ENCODE data around the gene CCNG2.

The CCNG2 gene

DNA sequence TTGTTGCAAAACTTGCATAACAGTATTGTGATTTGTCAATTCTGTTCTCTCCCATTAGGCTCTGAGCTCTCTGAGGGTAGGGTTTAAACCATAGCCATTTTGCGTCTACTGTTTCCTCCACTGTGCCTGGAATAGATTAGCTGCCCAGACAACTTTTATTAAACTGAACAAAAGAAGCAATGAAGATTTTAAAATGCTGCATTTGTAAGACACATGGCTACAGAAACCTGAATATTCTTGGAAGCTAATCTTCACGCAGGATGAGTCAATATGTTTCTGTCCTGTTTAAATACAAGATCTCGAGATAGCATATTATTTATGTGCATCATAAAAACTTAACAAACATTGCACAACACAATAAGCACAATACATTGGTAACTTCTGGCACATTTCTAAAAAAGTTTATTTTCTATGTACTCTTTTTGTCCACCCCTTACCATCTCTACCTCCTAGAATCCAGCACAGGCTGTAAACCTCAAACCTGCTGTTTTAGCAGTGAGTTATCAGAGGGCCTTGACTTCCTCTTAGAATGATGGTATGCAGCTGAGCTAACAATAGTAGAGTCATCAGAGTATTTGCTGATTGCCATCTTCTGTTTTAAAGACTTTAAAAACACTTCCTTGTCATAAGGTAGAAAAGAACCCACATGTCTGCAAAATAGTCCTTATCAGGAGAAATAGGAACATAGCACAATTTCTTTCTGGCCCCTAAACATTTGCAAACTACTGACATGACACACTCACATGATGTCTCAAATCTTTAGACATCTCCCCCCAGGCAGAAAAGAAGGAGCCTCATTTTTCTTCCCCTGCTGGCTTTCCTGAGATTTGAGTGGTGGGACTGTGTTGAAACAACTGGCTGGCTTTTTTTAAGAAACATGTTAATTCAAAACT lies 10.6 kb upstream of the CCNG2 start:
- DNase-seq (ENCODE audit: low read depth, low spot score), result no peak

DNA sequence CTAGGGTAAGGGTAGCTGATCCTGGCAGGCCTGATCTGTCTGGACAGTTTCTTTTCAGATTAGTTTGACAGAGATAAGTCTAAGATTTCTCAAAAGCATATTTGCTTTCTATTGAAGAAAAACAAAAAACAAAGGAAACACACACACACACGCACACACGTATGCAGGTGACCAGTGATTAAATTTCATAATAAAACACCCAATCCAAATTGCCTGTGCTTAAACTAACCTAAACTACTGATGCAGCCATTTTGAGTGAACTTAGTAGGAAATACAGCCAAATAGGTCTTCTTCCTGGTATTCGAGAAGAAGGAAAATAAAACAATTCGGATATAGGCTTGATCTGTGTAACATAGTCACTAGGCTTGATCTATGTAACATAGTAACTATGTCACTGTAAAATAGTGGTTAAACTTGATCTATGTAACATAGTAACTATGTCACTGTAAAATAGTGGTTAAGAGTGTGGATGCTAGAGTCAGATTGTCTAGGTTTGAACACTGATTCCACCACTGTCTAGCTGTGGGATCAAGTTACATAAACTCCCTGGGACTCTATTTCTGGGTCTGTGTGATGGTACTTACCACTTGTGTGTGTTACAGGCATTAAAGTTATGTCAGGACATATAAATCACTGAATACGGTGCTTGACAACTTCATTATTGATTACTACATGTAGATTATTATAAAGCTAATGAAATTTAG lies 9.8 kb upstream of the CCNG2 start:
- DNase-seq (ENCODE audit: low read depth, low spot score), result no peak

GRCh38 chr4:77148078-77148477 lies 8.9 kb upstream of the CCNG2 start:
- DNase-seq (ENCODE audit: low read depth, low spot score), result no peak

GRCh38 chr4:77149789-77150188 lies 7.2 kb upstream of the CCNG2 start:
- DNase-seq (ENCODE audit: low read depth, low spot score), result no peak

- no peak for DNase-seq (ENCODE audit: low read depth, low spot score)
Measured at GRCh38 chr4:77151241-77151640, 5.8 kb upstream of the CCNG2 start.

GRCh38 chr4:77152421-77152820 lies 4.6 kb upstream of the CCNG2 start:
- no peak for DNase-seq (ENCODE audit: low read depth, low spot score)

- no peak for DNase-seq (ENCODE audit: low read depth, low spot score)
Measured at GRCh38 chr4:77153006-77153405, 4.0 kb upstream of the CCNG2 start.

- DNase-seq (ENCODE audit: low read depth, low spot score), result no peak
Measured at GRCh38 chr4:77154065-77154464, 2.9 kb upstream of the CCNG2 start.

DNA sequence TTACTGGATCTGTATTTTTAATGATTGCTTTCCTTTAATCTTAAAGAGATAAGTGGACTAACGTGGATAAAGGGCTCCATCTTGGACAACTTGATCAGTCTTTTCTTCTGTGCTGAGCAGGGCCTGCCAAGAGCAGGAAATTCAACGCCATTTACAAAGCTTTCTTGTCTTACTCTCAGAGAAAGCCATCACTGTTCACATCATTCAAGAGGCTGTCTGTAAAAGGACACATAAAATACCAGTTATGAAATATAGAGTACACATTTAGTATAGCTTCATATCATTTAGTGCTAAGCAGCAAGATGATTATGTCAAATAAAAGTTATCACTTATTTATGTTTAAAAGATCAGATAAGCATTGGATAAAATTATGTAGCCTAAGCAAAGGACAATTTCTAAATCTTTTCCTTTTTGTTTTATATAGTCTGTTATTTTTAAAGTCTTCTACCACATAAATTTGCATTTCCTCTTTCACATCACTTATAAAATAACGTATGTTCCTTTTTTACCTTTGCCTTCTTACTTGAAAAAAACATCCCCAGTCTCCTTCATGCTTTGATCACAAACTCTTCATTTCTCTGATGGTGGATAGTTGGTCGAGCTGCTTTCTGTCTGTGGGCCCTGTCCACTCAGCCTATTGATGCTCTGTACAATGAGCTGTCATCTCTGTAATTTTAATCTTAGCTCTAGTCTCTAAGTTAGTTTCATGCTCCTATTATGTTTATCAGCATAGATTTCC lies 2.1 kb upstream of the CCNG2 start:
- DNase-seq (ENCODE audit: low read depth, low spot score), result no peak

DNA sequence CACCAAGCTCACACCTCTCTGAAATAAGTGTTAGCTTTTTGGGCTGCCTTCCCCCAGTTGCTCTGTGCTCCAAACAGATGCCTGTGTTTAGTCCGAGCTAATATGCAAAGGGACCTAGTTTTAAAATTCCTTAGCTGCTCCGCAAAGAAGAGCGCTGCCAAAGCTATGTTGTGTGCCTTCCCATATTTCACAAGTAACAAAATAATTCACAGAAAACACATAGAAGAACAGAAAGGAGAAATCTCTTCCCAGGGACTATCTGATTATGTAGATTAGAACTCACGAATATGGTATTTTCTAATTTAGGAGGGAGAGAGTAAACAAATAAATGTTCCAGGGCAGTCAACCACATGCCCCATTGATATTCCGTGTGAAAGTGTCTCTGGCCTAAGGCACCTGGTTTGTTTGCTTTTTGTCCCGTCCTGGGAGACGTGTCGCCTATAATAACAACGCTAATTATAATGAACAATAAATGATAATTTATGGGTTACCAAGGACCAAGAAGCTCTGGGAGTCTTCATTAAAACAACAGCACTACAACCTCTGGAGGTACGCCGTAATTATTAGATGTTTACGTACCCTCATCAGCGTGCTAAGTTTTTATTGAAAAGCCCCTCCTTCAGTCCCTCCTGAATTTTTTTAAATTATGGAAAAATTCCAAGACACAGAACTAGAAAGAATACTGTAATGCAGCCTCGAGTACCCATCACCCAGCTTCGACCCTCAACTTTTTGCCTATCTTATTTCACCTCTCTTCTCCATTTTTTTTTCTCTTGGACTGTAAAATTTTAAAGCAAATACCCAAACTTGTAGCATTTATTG lies 1.2 kb upstream of the CCNG2 start:
- no peak for DNase-seq (ENCODE audit: low read depth, low spot score)

- DNase-seq (ENCODE audit: low read depth, low spot score), result peak; percentile 91
Measured at GRCh38 chr4:77156533-77156911, 485 bp upstream of the CCNG2 start.

- DNase-seq (ENCODE audit: low read depth, low spot score), result peak; percentile 35
Measured at GRCh38 chr4:77157859-77158486, 966 bp downstream of the CCNG2 start.

- no peak for DNase-seq (ENCODE audit: low read depth, low spot score)
Measured at GRCh38 chr4:77158487-77158861, 1.5 kb downstream of the CCNG2 start.

- no peak for DNase-seq (ENCODE audit: low read depth, low spot score)
Measured at GRCh38 chr4:77159806-77160205, 2.8 kb downstream of the CCNG2 start.

GRCh38 chr4:77163641-77164040 lies 6.6 kb downstream of the CCNG2 start:
- no peak for DNase-seq (ENCODE audit: low read depth, low spot score)

DNA sequence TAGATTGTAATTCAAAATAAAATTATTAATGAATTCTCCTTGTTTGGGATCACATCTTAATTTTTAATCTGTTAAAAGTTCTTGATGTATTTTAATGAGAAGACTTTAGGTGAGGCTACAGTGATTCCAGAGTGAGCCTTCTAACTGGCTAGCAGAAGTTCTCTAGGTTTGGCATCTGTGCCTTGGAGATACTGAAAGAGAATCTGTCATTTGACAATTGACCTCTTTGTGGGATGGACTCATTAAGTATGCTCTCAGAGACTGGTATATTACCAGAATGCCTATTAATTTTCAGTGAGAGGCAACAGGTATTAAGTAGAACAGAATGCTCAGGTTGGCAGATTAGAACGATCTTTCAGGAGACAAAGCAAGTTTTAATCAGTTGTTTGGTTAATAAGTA lies 10.2 kb downstream of the CCNG2 start:
- no peak for DNase-seq (ENCODE audit: low read depth, low spot score)

DNA sequence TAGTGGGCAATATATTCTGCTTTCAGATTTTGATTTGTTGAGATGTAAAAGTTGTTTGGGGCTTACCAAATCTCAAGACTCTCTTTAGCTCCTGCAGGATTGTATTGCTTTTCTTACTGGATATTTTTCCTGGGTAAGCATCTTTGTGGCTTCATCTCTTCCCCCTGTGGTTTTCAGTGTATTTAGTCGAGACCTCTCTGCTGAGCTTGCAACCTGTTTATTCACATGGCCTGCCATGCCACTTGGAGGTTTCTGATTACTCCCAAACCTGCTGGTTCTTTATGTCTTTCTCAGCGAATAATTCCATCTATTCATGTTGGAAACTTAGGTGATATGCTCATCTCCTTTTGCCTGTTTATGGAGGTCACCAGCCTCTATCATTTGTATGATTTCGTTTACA lies 10.9 kb downstream of the CCNG2 start:
- DNase-seq (ENCODE audit: low read depth, low spot score), result no peak

DNA sequence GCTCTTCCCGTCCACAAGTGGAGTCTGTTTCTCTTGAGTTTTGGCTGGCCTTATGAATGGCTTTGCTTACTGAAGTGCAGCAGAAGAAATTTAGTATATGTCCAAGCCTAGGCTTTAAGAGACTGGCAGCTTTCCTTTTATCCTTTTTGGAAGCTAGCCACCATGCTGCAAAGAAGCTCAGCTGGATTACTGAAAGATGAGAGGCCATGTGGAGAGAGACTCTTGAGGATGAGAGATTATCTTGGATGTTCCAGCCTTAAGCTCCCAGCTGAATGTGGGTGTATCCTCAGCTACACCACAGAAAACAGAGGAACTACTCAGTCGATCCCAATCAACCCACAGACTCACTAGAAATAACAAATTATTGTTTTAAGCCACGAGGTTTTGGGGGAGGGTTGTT lies 12.5 kb downstream of the CCNG2 start:
- DNase-seq (ENCODE audit: low read depth, low spot score), result no peak

- no peak for DNase-seq (ENCODE audit: low read depth, low spot score)
Measured at GRCh38 chr4:77170926-77171325, 13.9 kb downstream of the CCNG2 start.

- no peak for DNase-seq (ENCODE audit: low read depth, low spot score)
Measured at GRCh38 chr4:77172336-77172735, 15.3 kb downstream of the CCNG2 start.

- DNase-seq (ENCODE audit: low read depth, low spot score), result no peak
Measured at GRCh38 chr4:77174426-77174825, 17.4 kb downstream of the CCNG2 start.
